GM19351 (cell line): Measurements from ENCODE around the gene CREB5.
"Not testable (repeated sequence)": the region's sequence is repeated elsewhere in the genome, so short reads cannot be mapped to it uniquely, and the experiment has no call there.

ENCODE experiments used
- ATAC-seq: cut with Tn5 transposase; IDR thresholded peaks from one replicate; pipeline ENCODE4 v1.9.1; 2021; ENCODE audit warnings: mild to moderate bottlenecking, moderate library complexity; ENCODE audit not compliant: unreplicated experiment

The CREB5 gene

GRCh38 chr7:28762651-28763050 lies 350.3 kb downstream of the CREB5 start:
- ATAC-seq, result no peak

DNA sequence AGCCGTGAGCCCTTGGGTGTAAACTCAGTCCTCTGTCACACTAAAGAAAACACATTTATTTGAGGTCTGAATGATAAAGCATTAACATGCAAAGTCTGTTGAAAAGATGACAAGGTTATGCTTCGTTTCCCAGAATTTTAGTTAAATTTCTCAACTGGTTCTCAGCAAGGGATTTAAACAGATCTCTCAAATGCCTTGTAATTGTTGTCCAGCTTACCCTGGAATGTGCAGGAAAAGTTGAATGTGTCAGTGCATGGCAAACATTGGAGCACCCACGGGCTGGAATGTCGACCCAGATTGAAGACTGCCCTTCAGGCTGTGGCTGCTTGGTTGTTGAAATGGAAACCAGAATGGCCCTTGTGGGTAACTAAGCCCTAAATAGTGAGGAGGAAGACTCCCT lies 354.0 kb downstream of the CREB5 start:
- no peak for ATAC-seq

- no peak for ATAC-seq
These were observed 355.0 kb downstream of the CREB5 start for GRCh38 chr7:28767356-28767755.

GRCh38 chr7:28768577-28769147 lies 356.3 kb downstream of the CREB5 start:
- ATAC-seq, result no peak

DNA sequence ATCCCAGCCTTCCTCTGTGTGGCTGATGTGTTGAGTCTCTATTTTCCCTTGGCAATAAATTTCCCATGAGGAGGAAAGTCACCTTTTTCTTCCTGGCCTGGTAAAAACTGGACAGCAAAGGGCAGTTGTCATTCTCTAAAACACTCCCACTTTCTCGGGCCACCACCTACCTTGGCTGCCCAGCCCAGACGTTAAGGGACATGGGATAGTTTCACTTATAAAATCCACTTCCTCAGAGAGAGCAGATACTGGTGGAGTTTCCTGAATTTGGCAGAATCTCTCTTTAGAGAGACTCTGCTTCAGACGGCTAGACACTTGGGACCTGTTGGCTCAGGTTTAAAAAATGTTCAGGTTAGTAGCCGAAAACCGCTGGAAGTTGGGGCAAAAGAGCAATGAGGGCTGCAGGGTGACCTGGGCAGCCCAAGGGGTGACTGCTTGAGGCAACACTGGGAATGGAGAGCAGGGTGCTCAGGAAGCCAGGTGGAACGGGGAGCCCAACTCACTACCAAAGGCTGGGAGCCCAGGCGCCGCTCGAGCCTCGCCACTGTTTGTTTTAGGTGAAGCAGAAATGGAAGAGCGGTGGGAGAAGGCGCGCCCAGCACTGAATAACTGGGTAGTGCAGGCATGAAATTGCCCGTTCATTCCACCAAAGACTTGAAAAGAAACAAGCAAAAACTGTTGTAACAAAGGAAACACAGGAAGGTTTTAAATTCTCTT lies 359.7 kb downstream of the CREB5 start:
- ATAC-seq, result no peak

DNA sequence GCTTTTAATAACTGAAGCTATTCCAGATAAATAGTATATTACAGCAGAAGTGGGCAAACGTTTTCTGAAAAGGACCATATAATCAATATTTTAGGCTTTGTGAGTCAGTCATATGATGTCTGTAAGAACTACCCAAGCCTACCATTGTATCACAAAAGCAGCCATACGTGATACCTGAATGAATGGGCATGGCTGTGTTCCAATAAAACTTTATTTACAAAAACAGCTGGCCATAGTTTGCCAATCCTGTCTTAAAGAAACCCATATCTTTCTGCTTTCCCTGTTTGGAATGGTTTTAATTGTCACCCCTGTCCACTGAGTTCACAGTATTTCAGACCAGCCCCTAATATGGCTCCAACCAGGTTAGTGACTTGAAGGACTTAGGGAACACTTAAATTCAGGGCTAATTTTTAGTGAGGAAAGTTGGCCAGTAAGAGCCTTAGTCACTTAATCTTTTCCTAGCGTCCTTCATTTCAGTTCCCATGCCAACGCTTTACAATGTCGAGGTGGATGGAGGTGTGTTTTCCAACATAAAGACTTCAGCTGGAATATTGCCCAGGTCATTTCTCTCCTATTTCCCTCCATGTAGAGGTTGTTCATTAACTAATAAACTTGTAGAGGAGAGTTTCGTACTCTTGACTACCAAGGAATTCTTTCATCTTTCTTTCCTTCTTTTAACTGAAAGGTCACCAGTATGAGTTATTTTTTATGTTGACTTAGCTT lies 361.3 kb downstream of the CREB5 start:
- no peak for ATAC-seq

- ATAC-seq, result no peak
These were observed 362.1 kb downstream of the CREB5 start for GRCh38 chr7:28774261-28774988.

GRCh38 chr7:28776463-28777157 lies 364.3 kb downstream of the CREB5 start:
- ATAC-seq, result no peak

DNA sequence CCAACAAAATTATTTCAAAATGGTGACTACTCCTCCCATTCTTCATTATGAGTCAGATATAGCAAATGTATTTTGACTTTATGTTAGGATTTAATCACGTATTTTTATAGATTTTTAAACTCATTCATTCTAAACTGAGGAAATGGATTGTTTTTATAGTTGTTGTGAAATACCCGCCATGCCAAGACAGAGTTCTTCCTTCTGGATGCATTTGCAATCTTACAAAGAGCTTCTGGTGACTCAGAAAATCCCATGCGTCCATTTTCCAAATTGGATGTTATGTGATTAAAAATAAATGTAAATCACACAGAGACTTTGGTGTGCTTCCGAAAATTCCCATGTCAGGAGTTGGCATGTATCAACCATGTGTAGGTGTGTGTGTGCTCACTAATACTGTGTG lies 366.5 kb downstream of the CREB5 start:
- ATAC-seq, result no peak

GRCh38 chr7:28779954-28780353 lies 367.6 kb downstream of the CREB5 start:
- no peak for ATAC-seq

DNA sequence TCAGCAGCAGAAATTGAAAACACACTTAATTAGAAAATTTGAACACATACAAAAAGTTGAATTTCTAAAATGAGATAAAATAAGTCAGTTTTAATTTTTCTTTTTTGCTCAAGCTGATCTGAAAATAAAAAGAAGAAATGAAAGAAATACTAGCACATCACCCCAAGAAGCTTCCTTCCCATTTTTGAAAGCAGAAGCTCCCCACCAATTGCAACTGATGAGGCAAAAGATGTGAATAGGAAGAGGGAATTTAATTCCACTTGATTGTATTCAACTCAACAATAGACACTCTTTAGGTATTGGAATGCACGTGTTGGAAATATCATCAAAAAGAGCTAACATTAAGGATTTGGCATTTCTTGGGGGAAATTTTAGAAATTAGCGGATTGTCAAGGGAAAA lies 370.0 kb downstream of the CREB5 start:
- no peak for ATAC-seq

DNA sequence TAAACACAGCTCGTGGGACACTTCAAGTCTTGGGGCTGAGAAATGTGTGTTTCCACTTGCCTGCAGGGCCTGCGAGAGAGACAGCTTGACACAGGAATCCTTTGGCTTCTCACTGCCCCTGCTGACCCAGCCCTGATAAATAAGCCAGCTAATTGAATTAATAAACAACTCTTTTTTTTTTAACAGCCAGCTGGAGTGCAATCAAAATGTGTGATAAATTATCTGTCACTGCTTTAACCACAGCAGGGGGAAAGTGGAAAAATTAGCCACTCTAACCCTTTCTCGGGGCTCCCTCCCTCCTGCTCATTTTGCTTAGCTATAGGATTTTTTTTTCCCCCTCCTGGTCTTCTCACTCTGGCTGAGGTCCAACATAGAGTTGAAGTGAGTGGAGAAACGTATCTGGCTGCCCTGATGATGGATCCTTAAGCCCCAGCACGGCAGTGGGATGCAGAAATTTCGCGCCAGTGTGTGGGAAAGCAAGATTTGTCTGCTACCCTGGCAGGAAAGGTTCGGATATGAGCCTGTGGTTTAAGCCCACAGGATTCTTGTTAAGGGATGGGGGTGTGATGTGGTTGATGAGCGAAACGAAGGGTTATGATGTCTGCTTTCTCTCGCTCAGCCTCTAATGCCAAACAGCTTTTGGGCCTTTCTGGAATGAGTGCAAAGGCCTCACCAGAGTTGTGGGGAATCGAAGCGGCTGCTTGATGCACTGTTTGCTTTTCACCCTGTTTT lies 372.0 kb downstream of the CREB5 start:
- ATAC-seq, result no peak

DNA sequence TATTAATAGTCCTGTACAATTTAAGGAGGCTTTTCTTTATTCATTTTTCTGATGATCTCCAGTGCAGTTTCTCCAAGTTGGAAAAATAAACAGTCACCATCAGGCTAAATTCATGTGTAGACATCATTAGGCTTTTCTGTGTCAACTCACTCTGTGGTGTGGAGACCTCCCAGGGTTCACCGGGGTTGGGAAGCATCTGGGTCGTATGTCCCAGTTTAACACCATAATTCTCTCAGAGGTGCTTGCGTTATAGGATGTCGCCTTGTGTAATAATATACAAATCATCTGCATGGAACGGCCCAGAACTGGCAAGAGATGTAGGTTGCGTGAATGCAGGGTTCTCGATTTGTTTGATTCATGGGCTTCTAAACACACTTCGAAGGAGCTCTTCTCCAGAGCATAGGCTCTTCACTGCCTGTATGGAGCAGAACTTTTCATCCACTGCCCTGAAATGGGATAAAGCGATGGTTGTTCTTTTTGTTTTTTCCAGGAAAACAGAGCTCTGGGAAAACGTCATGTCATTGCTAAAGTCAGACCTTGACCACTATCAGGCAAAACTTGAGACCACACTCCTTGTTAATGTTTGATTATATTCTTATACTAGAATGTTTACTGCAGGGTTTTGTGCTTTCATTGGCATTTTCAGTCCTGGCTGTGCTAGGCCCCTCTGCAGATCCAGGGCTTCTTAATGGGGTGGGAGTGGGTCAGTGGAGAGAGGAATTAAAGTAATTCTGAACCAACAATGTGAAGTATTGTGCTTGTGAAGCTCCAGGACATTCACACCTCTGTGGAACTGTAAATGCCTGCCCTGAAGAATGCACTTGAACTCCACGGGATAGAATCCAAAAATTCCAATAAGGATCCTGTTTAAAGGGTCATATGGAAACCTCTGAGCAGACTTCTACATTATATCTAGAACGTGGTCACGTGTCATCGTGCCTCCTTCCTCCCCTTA lies 373.0 kb downstream of the CREB5 start:
- ATAC-seq, result no peak

DNA sequence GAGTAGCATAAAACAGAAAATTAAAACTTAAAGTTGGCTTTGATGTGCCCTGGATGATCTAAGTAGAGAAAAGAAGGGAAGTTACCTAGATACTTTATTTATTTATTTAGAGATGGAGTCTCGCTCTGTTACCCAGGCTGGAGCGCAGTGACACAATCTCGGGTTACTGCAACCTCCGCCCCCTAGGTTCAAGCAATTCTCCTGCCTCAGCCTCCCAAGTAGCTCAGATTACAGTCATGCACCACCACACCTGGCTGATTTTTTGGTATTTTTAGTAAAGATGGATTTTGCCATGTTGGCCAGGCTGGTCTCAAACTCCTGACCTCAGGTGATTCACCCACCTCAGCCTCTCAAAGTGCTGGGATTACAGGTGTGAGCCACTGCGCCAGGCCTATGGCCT lies 373.8 kb downstream of the CREB5 start:
- ATAC-seq, result not testable (repeated sequence)

DNA sequence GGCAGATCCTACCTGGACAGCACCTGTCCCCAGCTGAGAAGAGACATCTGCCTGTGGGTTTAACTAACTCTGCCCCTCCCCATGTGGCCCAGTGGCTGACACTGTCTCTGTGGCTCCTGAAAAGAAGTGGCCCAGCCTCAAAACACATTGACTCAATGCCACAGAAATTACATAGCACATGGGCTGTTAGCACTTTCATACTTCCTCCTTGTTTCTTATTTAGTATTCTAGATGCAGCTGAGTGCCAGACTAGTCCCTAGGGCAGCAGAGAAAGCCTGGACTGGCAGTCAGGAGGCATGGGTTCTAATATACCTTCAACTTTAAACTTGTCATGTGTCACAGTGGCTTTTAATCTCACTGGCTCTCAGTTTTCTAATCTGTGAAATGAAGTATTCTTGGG lies 374.8 kb downstream of the CREB5 start:
- no peak for ATAC-seq

DNA sequence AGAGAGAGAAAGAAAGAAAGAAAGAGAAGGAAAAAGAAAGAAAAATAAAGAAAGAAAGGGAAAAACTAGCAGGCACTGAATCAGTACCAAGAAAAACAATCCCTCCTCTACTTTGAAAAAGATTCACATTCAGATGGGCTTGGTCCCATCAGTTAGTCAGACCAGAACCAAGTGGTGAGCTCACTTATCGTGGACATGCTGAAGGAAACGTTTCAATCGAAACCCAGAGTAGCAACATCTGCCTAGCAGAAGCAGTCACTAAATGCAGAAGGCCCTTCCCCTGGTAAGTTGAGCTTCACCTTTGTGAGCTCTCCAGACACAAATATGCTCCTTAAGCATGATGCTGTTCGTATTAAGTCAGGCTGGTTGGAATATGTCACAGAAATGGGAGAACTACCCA lies 378.1 kb downstream of the CREB5 start:
- ATAC-seq, result no peak

DNA sequence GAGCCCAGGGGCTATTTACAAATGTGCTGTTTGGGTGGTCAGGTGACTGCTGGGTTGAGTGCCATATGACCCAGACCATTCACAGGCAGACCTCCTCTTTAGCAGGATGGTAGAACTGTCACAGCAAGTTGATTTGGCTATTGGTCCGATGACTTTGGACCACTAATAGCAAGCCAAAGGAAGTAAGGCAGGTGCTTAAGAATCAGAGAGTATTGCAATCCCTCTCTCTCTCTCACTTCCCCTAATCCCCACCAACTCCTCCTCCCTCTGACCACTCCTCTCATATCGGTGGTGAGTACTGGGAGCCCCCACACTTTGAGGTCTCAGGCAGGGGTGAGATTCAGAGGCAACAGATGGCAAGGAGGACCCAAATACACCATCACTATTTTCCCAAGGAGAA lies 380.5 kb downstream of the CREB5 start:
- no peak for ATAC-seq

GRCh38 chr7:28793381-28794085 lies 381.2 kb downstream of the CREB5 start:
- ATAC-seq, result no peak

DNA sequence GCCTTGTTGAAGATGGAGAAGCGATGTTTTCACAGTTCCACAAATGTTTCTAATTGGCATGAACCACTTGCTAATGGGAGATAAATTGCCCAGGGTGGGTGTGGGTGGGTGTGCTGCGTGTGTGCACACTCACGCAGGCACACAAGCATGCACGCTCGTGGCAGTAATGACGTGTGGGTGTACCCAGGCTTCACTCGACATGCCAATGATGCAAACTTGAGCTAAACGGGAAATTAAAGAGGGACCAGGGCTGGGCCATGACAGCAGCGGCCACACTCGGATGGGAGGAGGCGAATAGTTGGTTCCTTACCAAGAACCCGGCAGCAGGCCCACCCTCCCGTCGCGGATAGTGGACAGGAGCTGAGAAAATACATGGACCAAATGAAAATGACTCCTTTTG lies 386.0 kb downstream of the CREB5 start:
- ATAC-seq, result no peak
